BE2C (cell line): ENCODE results near the gene GRM5.

Experiments
- DNase-seq: peaks from one replicate; pipeline ENCODE4 v3.0.0-alpha.2; 2020
- H3K27me3 ChIP-seq: fragments of 250-450 bp; sonication (Bioruptor Pico); 2 replicates; pipeline ENCODE4 v1.5.1; 2020; ENCODE audit warnings: mild to moderate bottlenecking
- H3K36me3 ChIP-seq: fragments of 250-450 bp; sonication (Bioruptor Pico); 2 replicates; pipeline ENCODE4 v1.5.1; 2020; ENCODE audit warnings: mild to moderate bottlenecking
- H3K4me1 ChIP-seq: fragments of 250-450 bp; sonication (Bioruptor Pico); 2 replicates; pipeline ENCODE4 v1.5.1; 2020
- H3K4me3 ChIP-seq: 2 replicates; pipeline ENCODE4 v1.5.1; 2011; ENCODE audit warnings: low read depth, low read length
- H3K9me3 ChIP-seq: fragments of 250-450 bp; sonication (Bioruptor Pico); 2 replicates; pipeline ENCODE4 v1.5.1; 2020
- CTCF ChIP-seq: IDR thresholded peaks from 2 replicates; pipeline ENCODE4 v1.5.1; 2012; ENCODE audit warnings: mild to moderate bottlenecking, low read depth, low read length

GRM5 gene

GRCh38 chr11:88701816-88702215 is 364.0 kb downstream of the GRM5 start:
- no peak for DNase-seq
- no peaks in the 10 kb centered on the region for H3K9me3 ChIP-seq
- H3K4me1 ChIP-seq: no peaks in the 10 kb centered on the region
- no peaks in the 10 kb centered on the region for H3K36me3 ChIP-seq
- TF ChIP-seq CTCF: no peak
- no peaks in the 10 kb centered on the region for H3K27me3 ChIP-seq
- no peak overlapping the region for H3K4me3 ChIP-seq

GRCh38 chr11:88697139-88697538 is 368.6 kb downstream of the GRM5 start:
- no peak for DNase-seq
- no peaks in the 10 kb centered on the region for H3K4me1 ChIP-seq
- H3K9me3 ChIP-seq: no peaks in the 10 kb centered on the region
- H3K27me3 ChIP-seq: no peaks in the 10 kb centered on the region
- no peak overlapping the region for H3K4me3 ChIP-seq
- TF ChIP-seq CTCF: no peak
- no peaks in the 10 kb centered on the region for H3K36me3 ChIP-seq

GRCh38 chr11:88695689-88696414 is 369.9 kb downstream of the GRM5 start:
- Histone ChIP-seq H3K9me3 (no peaks in the 10 kb centered on the region), H3K4me1 (no peaks in the 10 kb centered on the region), H3K36me3 (no peaks in the 10 kb centered on the region), H3K4me3 (no peak overlapping the region), H3K27me3 (no peaks in the 10 kb centered on the region)
- no peak for DNase-seq
- no peak for TF ChIP-seq CTCF

- no peak overlapping the region for H3K4me3 ChIP-seq
- no peaks in the 10 kb centered on the region for H3K4me1 ChIP-seq
- DNase-seq: no peak
- no peak for TF ChIP-seq CTCF
- no peaks in the 10 kb centered on the region for H3K36me3 ChIP-seq
- no peaks in the 10 kb centered on the region for H3K27me3 ChIP-seq
- no peaks in the 10 kb centered on the region for H3K9me3 ChIP-seq
Observed at GRCh38 chr11:88692306-88693086, 373.3 kb downstream of the GRM5 start.

GRCh38 chr11:88689548-88690240 is 376.1 kb downstream of the GRM5 start:
- no peak for DNase-seq

More at GRCh38 chr11:88689548-88690240, 376.1 kb downstream of the GRM5 start:
- Histone ChIP-seq H3K27me3 (no peaks in the 10 kb centered on the region), H3K36me3 (no peaks in the 10 kb centered on the region), H3K4me1 (no peaks in the 10 kb centered on the region), H3K9me3 (no peaks in the 10 kb centered on the region), H3K4me3 (no peak overlapping the region)
- TF ChIP-seq CTCF: no peak
